ENCODE results near the gene OXER1. TPM values are rescaled to one million over a fixed set of nuclear protein-coding genes. Genes with fewer than 3 reads are reported as not detected.

Gene OXER1
- total RNA-seq, 1 experiment from 2014 or later: not detected

GRCh38 chr2:42795275-42795674 lies 31.3 kb upstream of the OXER1 start:
- H3K36me3 ChIP-seq (ENCODE audit: low read depth): no peaks in the 10 kb centered on the region

DNA sequence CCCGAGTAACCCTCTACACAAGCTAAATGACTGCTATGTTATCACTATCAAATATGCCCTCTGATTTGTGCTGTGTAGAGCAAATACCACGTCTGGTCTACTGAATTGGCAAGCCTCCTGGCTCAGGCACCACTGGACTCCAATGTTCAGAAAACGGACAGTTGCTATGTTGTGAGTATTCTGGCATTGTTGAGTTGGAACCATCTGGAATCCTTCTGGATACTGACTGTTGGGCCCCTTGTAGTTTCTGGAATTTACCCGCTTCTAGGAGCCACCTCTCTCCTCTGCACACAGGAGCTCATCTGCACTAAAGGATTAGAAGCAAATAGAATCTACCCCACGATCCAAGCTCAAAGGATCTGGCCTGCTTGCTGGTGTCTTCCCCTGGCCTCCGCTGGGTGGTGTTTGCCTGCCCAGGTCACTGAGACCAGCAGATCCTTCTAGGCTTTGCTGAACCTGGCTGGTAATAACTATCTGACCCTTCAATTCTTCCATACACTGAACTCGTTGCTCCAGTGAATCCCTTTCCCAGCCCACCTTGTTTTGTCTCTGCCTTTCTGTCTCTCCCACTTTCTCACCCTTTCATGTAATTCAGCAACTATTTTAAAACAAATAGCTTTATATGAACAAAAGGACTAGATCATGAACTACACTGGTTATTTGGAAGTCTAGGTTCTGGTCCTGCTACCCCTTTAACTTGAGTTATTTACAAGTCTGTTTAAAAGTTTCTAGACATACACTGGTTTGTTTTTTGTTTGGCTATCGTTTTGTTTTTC lies 30.5 kb upstream of the OXER1 start:
- Histone ChIP-seq H4K20me1 (ENCODE audit: insufficient read depth) (no peaks in the 10 kb centered on the region), H3K27me3 (ENCODE audit: insufficient read depth, low read depth) (no peaks in the 10 kb centered on the region), H3K79me2 (ENCODE audit: low read depth) (no peaks in the 10 kb centered on the region), H3K27ac (no peak overlapping the region), H3K36me3 (ENCODE audit: low read depth) (no peaks in the 10 kb centered on the region), H3K9me3 (ENCODE audit: insufficient read depth, low read depth) (no peaks in the 10 kb centered on the region), H3K9me2 (ENCODE audit: insufficient read depth) (no peaks in the 10 kb centered on the region), H3K4me3 (no peak overlapping the region), H2AFZ (no peak overlapping the region), H3F3A (ENCODE audit: insufficient read depth, low read depth) (no peaks in the 10 kb centered on the region), H3K4me2 (no peak overlapping the region), H3K4me1 (replicated peaks; ENCODE audit: insufficient read depth) (no peaks in the 10 kb centered on the region)
- intact Hi-C loops (cut with micrococcal nuclease; ENCODE audit: unreplicated experiment): no loop called here
- no TSS peak for BruUV-seq (replicated peaks)
- POLR2A ChIA-PET (ENCODE audit: unreplicated experiment): interaction anchor here (0.6 kb wide), 1 partner anchor 11 kb away, joined by 5 read pairs; no protein-coding TSS in a partner anchor
- CTCF ChIA-PET: interaction anchor here (0.5 to 0.6 kb wide), 2 partner anchors 177 to 182 kb away, joined by 3 read pairs; no protein-coding TSS in a partner anchor
- no peak for DNase-seq
- TF ChIP-seq CTCF (conservative IDR thresholded peaks at IDR 0.05): peak; percentile 40
- TF ChIP-seq EZH2 (IDR thresholded peaks at IDR 0.05; ENCODE audit: low read depth): no peak

More at GRCh38 chr2:42795275-42795674, 31.3 kb upstream of the OXER1 start:
- no TSS peak for BruUV-seq (replicated peaks)
- H3K4me2 ChIP-seq: no peak overlapping the region
- no peak overlapping the region for H3K4me3 ChIP-seq
- no peaks in the 10 kb centered on the region for H3F3A ChIP-seq (ENCODE audit: insufficient read depth, low read depth)
- no peaks in the 10 kb centered on the region for H3K79me2 ChIP-seq (ENCODE audit: low read depth)
- no peak overlapping the region for H3K27ac ChIP-seq
- H2AFZ ChIP-seq: no peak overlapping the region
- no peaks in the 10 kb centered on the region for H3K27me3 ChIP-seq (ENCODE audit: insufficient read depth, low read depth)
- POLR2A ChIA-PET (ENCODE audit: unreplicated experiment): interaction anchor here (0.6 kb wide), 1 partner anchor 10 kb away, joined by 5 read pairs; no protein-coding TSS in a partner anchor
- no peaks in the 10 kb centered on the region for H4K20me1 ChIP-seq (ENCODE audit: insufficient read depth)
- DNase-seq: no peak
- H3K4me1 ChIP-seq (replicated peaks; ENCODE audit: insufficient read depth): no peaks in the 10 kb centered on the region; the same call in 1 of the 2 replicates
- H3K9me3 ChIP-seq (ENCODE audit: insufficient read depth, low read depth): no peaks in the 10 kb centered on the region
- intact Hi-C loops (cut with micrococcal nuclease; ENCODE audit: unreplicated experiment): no loop called here
- CTCF ChIA-PET: no interaction called here
- H3K9me2 ChIP-seq (ENCODE audit: insufficient read depth): no peaks in the 10 kb centered on the region
- TF ChIP-seq CTCF (conservative IDR thresholded peaks at IDR 0.05) (no peak), EZH2 (IDR thresholded peaks at IDR 0.05; ENCODE audit: low read depth) (no peak)

DNA sequence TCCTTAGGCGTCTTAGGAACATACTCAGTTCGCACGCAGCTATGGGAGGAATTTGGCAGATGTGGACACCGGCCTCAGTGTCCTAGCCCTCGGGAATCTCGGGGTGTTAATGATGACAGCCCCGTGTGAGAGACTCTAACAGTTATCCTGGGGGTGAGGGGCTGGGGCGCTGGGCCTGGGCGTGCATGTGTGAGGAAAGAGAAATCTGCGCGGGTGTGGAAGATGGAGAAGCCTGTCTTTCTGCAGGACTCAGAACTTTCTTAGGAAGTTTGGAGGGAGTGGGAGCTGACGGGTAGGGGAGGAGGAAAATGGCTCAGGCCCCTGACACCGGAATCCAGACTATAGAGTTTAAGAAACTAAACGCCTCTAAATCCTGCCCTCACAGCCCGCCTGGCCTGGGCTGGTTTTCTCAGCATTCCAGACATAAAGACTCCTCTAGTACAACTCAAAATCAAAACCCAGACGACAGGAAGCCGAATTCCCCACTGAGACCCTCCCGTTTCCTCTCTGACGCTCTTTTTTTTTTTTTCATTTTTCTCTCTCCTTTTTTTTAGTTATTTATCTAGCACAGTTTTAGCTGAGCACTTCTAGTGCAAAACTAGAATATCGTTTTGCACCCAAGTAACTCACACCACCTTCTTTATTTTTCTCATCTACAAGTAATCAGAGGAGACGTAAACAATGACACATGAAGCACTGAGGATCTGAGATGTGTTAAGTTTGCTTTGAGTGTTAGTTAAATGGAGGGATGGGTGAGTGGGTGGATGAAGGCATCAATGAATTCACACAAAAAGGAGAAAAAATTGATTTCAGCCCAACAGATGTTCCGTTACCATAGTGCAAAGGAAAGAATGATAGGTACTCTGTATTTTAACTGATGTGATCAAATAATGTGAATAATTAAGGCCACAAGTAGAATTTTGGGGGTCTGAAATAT lies 29.7 kb upstream of the OXER1 start:
- Histone ChIP-seq H2AFZ (no peak overlapping the region), H3K4me1 (replicated peaks; ENCODE audit: insufficient read depth) (no peaks in the 10 kb centered on the region), H3K79me2 (ENCODE audit: low read depth) (no peaks in the 10 kb centered on the region), H3K27me3 (ENCODE audit: insufficient read depth, low read depth) (no peaks in the 10 kb centered on the region), H3K36me3 (ENCODE audit: low read depth) (no peaks in the 10 kb centered on the region), H3K27ac (no peak overlapping the region), H3F3A (ENCODE audit: insufficient read depth, low read depth) (no peaks in the 10 kb centered on the region), H3K9me3 (ENCODE audit: insufficient read depth, low read depth) (no peaks in the 10 kb centered on the region), H4K20me1 (ENCODE audit: insufficient read depth) (no peaks in the 10 kb centered on the region), H3K9me2 (ENCODE audit: insufficient read depth) (no peaks in the 10 kb centered on the region), H3K4me2 (no peak overlapping the region), H3K4me3 (no peak overlapping the region)
- ChIA-PET POLR2A (ENCODE audit: unreplicated experiment) (no interaction called here), CTCF (interaction anchor here (0.5 to 0.6 kb wide), 2 partner anchors 178 to 183 kb away, joined by 3 read pairs; no protein-coding TSS in a partner anchor)
- BruUV-seq (replicated peaks): no TSS peak
- no peak for DNase-seq
- no peak for TF ChIP-seq CTCF (conservative IDR thresholded peaks at IDR 0.05)
- TF ChIP-seq EZH2 (IDR thresholded peaks at IDR 0.05; ENCODE audit: low read depth): no peak
- intact Hi-C loops (cut with micrococcal nuclease; ENCODE audit: unreplicated experiment): no loop called here
